ENCODE measurements around the gene XIST.
"Not testable (repeated sequence)": the region's sequence is repeated elsewhere in the genome, so short reads cannot be mapped to it uniquely, and the experiment has no call there.

XIST gene

DNA sequence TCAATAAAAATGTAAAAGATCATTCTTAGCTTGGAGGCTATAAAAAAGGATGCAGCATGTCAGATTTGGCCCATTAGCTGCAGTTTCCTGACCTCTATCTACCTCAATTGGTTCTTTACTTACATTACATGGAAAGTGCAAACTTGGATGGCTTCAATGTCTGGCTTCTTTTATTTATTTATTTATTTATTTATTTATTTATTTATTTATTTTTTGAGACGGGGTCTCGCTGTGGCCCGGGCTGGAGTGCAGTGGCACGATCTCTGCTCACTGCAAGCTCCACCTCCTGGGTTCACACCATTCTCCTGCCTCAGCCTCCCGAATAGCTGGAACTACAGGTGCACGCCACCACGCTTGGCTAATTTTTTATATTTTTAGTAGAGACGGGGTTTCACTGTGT, 60.0 kb downstream of the XIST start:
- DNase-seq, result not testable (repeated sequence)

DNA sequence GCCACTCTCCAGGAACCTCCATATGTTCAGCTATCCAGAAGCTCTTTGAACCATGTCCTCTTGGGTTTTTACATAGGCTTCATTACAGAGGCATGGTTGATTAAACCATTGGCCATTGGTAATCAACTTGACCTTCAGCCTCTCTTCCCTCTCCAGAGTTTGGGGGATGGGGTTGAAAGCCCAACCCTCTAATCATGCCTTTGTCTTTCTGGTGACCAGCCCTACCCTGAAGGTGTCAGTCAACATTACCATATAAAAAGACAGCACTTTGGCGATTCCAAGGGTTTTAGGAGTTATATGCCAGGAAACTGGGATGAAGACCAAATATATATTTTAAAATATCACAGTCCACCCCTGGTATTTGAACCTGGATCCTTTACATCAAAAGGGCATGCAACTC, 67.0 kb downstream of the XIST start:
- no peak for DNase-seq

Measured in GDM1 (cell line).